OCI-LY3 (cell line): ENCODE results near the gene TNS4.

Experiments
- EZH2phosphoT487 ChIP-seq: fragments of 200-600 bp; shearing (Covaris generic); IDR thresholded peaks from 2 replicates; pipeline ENCODE4 v1.6.1; 2018; ENCODE audit warnings: antibody characterized with exemption, mixed run types, low read depth
- TF ChIP-seq, protein P1 (sequence below): fragments of 200-600, 300-600 bp; sonication (generic); IDR thresholded peaks from 2 replicates; pipeline ENCODE4 v1.5.1; 2014; ENCODE audit warnings: antibody characterized with exemption, low read length, low read depth

DNA sequence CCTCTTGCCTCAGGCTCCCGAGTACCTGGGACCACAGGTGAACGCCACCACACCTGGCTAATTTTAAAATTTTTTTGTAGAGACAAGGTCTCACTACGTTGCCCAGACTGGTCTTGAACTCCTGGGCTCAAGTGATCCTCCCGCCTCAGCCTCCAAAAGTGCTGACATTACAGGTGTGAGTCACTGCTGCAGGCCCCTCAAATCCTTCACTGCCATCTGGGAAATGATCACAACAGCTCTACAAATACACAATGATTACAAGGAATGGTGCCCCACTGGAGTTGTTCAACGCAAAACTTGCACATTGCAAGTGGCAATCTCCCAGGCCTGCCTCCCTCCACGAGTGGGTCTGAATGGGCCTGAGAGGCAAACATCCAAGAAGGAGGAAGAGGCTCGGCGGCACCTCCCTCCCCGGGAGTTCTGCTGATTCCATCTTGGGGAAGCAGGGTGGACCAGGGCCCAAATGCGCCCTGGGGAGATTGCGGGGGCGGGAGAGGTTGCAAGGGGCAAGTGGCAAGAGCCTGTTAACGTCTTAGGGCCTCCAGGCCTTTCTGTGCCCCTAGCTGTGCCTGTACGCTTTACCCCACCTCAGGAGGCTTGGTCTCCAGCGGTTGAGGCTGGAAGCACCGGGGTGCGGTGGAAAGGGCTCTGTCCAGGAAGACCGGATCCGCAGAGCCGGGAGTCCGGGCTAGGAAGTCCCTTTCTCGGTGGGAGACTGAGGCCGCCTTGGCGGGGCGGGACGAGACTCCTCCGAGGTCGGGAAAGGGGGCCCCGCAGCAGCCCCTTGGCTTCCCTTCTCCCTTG is 58.8 kb downstream of the TNS4 start:
- TF ChIP-seq, protein P1, sequence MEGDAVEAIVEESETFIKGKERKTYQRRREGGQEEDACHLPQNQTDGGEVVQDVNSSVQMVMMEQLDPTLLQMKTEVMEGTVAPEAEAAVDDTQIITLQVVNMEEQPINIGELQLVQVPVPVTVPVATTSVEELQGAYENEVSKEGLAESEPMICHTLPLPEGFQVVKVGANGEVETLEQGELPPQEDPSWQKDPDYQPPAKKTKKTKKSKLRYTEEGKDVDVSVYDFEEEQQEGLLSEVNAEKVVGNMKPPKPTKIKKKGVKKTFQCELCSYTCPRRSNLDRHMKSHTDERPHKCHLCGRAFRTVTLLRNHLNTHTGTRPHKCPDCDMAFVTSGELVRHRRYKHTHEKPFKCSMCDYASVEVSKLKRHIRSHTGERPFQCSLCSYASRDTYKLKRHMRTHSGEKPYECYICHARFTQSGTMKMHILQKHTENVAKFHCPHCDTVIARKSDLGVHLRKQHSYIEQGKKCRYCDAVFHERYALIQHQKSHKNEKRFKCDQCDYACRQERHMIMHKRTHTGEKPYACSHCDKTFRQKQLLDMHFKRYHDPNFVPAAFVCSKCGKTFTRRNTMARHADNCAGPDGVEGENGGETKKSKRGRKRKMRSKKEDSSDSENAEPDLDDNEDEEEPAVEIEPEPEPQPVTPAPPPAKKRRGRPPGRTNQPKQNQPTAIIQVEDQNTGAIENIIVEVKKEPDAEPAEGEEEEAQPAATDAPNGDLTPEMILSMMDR: no peak
- TF ChIP-seq EZH2phosphoT487: no peak
